ENCODE results near the gene PRSS56.
A peak's percentile ranks its signal among the peaks of the same experiment; 100 is the strongest.

The PRSS56 gene

GRCh38 chr2:232502511-232502910 is 17.7 kb upstream of the PRSS56 start:
- DNase-seq: peak in 1 of 4 experiments; percentile 10

GRCh38 chr2:232502911-232503808 is 17.0 kb upstream of the PRSS56 start:
- DNase-seq: peak; percentile 36 to 64 (median 47)

- no peak for DNase-seq
Observed at GRCh38 chr2:232503809-232504323, 16.3 kb upstream of the PRSS56 start.

GRCh38 chr2:232504438-232504837 is 15.8 kb upstream of the PRSS56 start:
- no peak for DNase-seq

GRCh38 chr2:232505856-232506255 is 14.3 kb upstream of the PRSS56 start:
- no peak for DNase-seq

GRCh38 chr2:232506709-232507108 is 13.5 kb upstream of the PRSS56 start:
- DNase-seq: no peak

GRCh38 chr2:232508251-232508650 is 11.9 kb upstream of the PRSS56 start:
- no peak for DNase-seq

GRCh38 chr2:232511336-232511890 is 8.8 kb upstream of the PRSS56 start:
- DNase-seq: no peak

- DNase-seq: no peak
Observed at GRCh38 chr2:232512602-232513001, 7.6 kb upstream of the PRSS56 start.

GRCh38 chr2:232513353-232513752 is 6.8 kb upstream of the PRSS56 start:
- DNase-seq: no peak

GRCh38 chr2:232515639-232516038 is 4.5 kb upstream of the PRSS56 start:
- DNase-seq: no peak

- no peak for DNase-seq
Observed at GRCh38 chr2:232516551-232516950, 3.6 kb upstream of the PRSS56 start.

GRCh38 chr2:232518844-232519243 is 1.3 kb upstream of the PRSS56 start:
- no peak for DNase-seq

- no peak for DNase-seq
Observed at GRCh38 chr2:232520489-232520888, 301 bp downstream of the PRSS56 start.

- no peak for DNase-seq
Observed at GRCh38 chr2:232521098-232521497, 910 bp downstream of the PRSS56 start.

GRCh38 chr2:232521959-232522622 is 1.9 kb downstream of the PRSS56 start:
- DNase-seq: peak; percentile 48 to 83 (median 67)

GRCh38 chr2:232522623-232523401 is 2.6 kb downstream of the PRSS56 start:
- DNase-seq: no peak

GRCh38 chr2:232523402-232523681 is 3.2 kb downstream of the PRSS56 start:
- DNase-seq: no peak

GRCh38 chr2:232523682-232524597 is 3.8 kb downstream of the PRSS56 start:
- DNase-seq: peak; percentile 13 to 61 (median 38)

GRCh38 chr2:232524771-232525170 is 4.6 kb downstream of the PRSS56 start:
- no peak for DNase-seq

GRCh38 chr2:232525199-232525598 is 5.0 kb downstream of the PRSS56 start:
- DNase-seq: no peak
